Stimulated activated naive B cell treated with anti-CD40 and anti-IgM and Interleukin-4, amounts not matched to agents 10 μg/mL and 1 μg/mL and 100 μg/mL, for 72 hours (primary cell): ENCODE results near the gene SAA2.
A peak's percentile ranks its signal among the peaks of the same experiment; 100 is the strongest.

Experiments used
- ATAC-seq, 2 donors: fragments of 150-1000 bp; cut with Tn5 transposase; replicated peaks; 2 replicates each; pipeline ENCODE4 v1.10.0; 2021; ENCODE audit warnings: moderate library complexity in 1 of 2
- DNase-seq: peaks from one replicate; pipeline ENCODE4 v3.0.0; 2021
- H3K27ac Mint-ChIP-seq: one replicate; pipeline ENCODE4 v1.8.0; 2022; ENCODE audit warnings: mild to moderate bottlenecking, mixed read lengths
- H3K27me3 Mint-ChIP-seq, 2 donors: one replicate each; pipeline ENCODE4 v1.8.0; 2022; ENCODE audit warnings: mixed read lengths in 2 of 2
- H3K36me3 Mint-ChIP-seq, 2 donors: one replicate each; pipeline ENCODE4 v1.8.0; 2022; ENCODE audit warnings: mixed read lengths in 2 of 2, mild to moderate bottlenecking in 1 of 2
- H3K4me1 Mint-ChIP-seq, 2 donors: one replicate each; pipeline ENCODE4 v1.8.0; 2022; ENCODE audit warnings: mixed read lengths in 2 of 2, mild to moderate bottlenecking in 1 of 2
- H3K4me3 Mint-ChIP-seq, 2 donors: one replicate each; pipeline ENCODE4 v1.8.0; 2022; ENCODE audit warnings: mild to moderate bottlenecking in 2 of 2, mixed read lengths in 2 of 2, moderate library complexity in 1 of 2
- H3K9me3 Mint-ChIP-seq, 2 donors: one replicate each; pipeline ENCODE4 v1.8.0; 2022; ENCODE audit warnings: mixed read lengths in 2 of 2, mild to moderate bottlenecking in 1 of 2

Gene SAA2

DNA sequence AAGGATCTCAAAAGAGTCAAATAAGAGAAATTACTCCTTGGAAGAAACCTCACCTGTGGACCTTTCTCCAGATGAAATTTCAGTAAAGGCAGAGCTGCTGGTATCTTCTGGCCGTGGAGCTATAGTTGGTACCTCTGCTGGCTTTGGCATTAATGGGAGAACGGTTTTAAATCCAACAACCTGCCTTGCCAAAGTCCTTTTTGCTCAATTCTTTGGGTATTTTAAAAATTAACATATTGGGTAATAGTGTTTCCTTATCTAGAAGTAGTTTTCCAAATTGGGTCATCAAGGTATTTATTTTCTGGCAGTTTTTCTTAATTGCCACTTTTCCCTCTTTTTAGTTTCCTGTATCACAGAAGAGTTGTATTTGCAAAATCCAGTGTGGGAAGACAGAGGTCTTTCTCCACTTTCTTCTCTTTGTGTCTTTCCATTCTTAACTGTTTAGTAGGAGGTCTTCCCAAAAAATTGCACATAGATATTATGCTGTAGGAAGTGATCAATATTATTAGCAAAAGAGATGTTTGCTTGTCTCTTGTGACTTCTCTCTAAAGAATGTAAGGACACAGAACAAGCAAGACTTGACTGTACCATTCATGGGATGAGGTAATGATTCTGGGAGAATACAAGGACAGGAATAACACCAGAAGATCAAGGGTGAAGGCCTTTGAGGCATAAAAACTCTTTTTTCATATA, 11.7 kb downstream of the SAA2 start, which contains the start of gene SAA4:
SAA4 (minus strand) TSS at position 139 of the 693 bp plus-strand sequence. CDS start 876 bp downstream, outside the sequence.
- Mint-ChIP-seq H3K4me3 (no peak within 1 kb of the TSS), H3K27me3 (peaks cover 24 to 34% of the 10 kb centered on the region in 2 donors), H3K9me3 (peaks cover 0 to 2% of the 10 kb centered on the region in 2 donors), H3K36me3 (peaks cover 0 to 1% of the 10 kb centered on the region in 2 donors), H3K27ac (no peak within 1 kb of the TSS), H3K4me1 (no peaks in the 10 kb centered on the region)
- ATAC-seq (no peak), DNase-seq (no peak)

DNA sequence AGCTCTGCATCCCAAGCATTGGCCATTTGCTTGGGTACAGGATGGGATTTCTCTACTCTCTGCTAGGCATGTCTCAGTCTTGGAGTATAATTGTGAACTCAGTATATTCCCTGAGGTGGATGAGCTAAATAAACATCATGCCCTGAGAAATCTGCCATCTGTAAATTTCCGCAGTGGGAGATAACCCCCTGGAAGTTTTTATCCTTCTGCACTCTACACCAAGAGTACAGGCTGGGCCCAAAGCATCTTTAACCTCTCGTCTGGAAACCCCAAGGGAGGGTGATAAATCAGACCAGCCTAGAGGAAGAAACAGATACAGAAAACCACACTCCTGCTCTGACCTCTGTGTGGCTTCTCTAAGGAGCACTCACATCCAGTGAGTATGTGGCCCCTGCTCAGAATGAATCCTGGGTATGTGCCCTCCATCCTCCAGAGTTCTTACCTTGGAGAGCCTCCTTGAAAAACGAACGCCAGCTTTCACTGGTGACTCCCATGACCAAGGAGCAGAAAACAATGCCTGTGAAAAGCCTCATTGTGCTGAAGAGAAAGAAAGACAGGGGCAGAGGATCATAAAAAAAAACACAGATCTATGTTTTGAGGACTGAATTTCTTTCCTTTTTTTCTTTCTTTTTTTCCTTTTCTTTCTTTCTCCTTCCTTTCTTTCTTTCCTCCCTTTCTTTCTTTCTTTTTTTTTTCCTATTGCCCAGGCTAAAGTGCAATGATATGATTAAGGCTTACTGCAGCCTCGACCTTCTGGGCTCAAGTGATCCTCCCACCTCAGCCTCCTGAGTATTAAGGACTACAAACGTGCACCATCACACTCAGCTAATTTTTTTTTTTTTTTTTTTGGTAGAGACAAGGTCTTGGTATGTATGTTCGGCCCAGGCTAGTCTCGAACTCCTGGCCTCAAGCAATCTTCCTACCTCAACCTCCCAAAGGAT, 12.8 kb downstream of the SAA2 start:
- Mint-ChIP-seq H3K27me3 (peaks cover 21 to 31% of the 10 kb centered on the region in 2 donors), H3K27ac (no peak overlapping the region), H3K36me3 (no peaks in the 10 kb centered on the region), H3K4me3 (no peak overlapping the region), H3K4me1 (no peaks in the 10 kb centered on the region), H3K9me3 (peaks cover 0 to under 1% of the 10 kb centered on the region in 2 donors)
- ATAC-seq, result no peak
- DNase-seq, result no peak

- Mint-ChIP-seq H3K9me3 (peaks cover 0 to under 1% of the 10 kb centered on the region in 2 donors), H3K36me3 (no peaks in the 10 kb centered on the region), H3K27me3 (peaks cover 5 to 24% of the 10 kb centered on the region in 2 donors), H3K4me3 (no peak overlapping the region), H3K4me1 (peaks cover under 1 to 4% of the 10 kb centered on the region in 2 donors), H3K27ac (no peak overlapping the region)
- no peak for DNase-seq
- ATAC-seq, result no peak
Measured at GRCh38 chr11:18233912-18234311, 14.6 kb downstream of the SAA2 start.

GRCh38 chr11:18230859-18231258, 17.6 kb downstream of the SAA2 start:
- Mint-ChIP-seq H3K4me3 (no peak overlapping the region), H3K27ac (peak overlapping the region; percentile 14), H3K4me1 (peaks cover 11 to 14% of the 10 kb centered on the region in 2 donors), H3K27me3 (peaks cover 5 to 11% of the 10 kb centered on the region in 2 donors), H3K9me3 (peaks cover 4% of the 10 kb centered on the region in 2 donors), H3K36me3 (no peaks in the 10 kb centered on the region)
- DNase-seq (no peak), ATAC-seq (no peak)

DNA sequence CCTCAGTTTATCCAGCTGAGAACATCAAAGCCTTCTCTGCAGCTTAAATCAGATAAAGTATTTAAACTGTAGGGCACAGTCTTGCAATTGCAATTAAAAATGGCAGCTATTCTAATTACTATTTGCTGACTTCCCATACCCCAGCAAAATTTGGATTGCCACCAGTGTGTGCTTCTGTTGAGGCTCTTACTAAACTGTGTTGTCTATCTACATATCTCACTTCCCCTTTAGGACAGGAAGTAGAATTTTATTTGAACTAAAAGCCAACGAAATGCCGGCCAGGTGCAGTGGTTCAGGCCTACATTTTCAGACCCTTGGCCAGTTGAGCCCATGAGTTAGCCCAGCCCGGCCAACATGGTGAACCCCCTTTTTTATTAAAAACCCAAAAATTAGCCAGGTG, 19.0 kb downstream of the SAA2 start:
- H3K9me3 Mint-ChIP-seq, result peaks cover 4% of the 10 kb centered on the region in 2 donors
- no peak overlapping the region for H3K4me3 Mint-ChIP-seq
- peak; percentile 99 for ATAC-seq
- peak overlapping the region; percentile 25 for H3K27ac Mint-ChIP-seq
- H3K36me3 Mint-ChIP-seq, result no peaks in the 10 kb centered on the region
- H3K27me3 Mint-ChIP-seq, result peaks cover 5 to 7% of the 10 kb centered on the region in 2 donors
- H3K4me1 Mint-ChIP-seq, result peaks cover 11 to 18% of the 10 kb centered on the region in 2 donors
- no peak for DNase-seq

DNA sequence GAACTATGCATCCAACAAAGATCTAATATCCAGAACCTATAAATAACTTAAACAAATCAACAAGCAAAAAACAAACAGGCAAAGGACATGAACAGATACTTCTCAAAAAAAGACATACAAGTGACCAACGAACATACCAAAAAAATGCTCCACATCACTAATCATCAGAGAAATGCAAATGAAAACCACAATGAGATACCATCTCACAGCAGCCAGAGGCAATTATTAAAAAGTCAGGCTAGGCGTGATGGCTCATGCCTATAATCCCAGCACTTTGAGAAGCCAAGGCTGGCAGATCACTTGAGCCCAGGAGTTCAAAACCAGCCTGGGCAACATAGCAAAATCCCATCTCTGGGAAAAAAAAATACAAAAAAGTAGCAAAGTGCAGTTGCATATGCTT, 22.6 kb downstream of the SAA2 start:
- peaks cover 15 to 24% of the 10 kb centered on the region in 2 donors for H3K4me1 Mint-ChIP-seq
- DNase-seq, result no peak
- no peak overlapping the region for H3K27ac Mint-ChIP-seq
- no peak for ATAC-seq
- H3K9me3 Mint-ChIP-seq, result peaks cover 4% of the 10 kb centered on the region in 2 donors
- H3K4me3 Mint-ChIP-seq, result no peak overlapping the region
- H3K36me3 Mint-ChIP-seq, result no peaks in the 10 kb centered on the region
- H3K27me3 Mint-ChIP-seq, result no peaks in the 10 kb centered on the region

- DNase-seq, result no peak
- no peak for ATAC-seq
- peaks cover 4 to 10% of the 10 kb centered on the region in 2 donors for H3K9me3 Mint-ChIP-seq
- H3K4me3 Mint-ChIP-seq, result no peak overlapping the region
- H3K4me1 Mint-ChIP-seq, result peaks cover 13 to 19% of the 10 kb centered on the region in 2 donors
- peaks cover 3 to 5% of the 10 kb centered on the region in 2 donors for H3K27me3 Mint-ChIP-seq
- no peak overlapping the region for H3K27ac Mint-ChIP-seq
- H3K36me3 Mint-ChIP-seq, result peaks cover 0 to 4% of the 10 kb centered on the region in 2 donors
Measured at GRCh38 chr11:18223591-18224387, 24.7 kb downstream of the SAA2 start.

- Mint-ChIP-seq H3K4me3 (no peak overlapping the region), H3K27ac (no peak overlapping the region), H3K36me3 (peaks cover 0 to 4% of the 10 kb centered on the region in 2 donors), H3K9me3 (peaks cover 0 to 7% of the 10 kb centered on the region in 2 donors), H3K4me1 (peaks cover 6 to 12% of the 10 kb centered on the region in 2 donors), H3K27me3 (peaks cover 4 to 5% of the 10 kb centered on the region in 2 donors)
- ATAC-seq (no peak), DNase-seq (no peak)
Measured at GRCh38 chr11:18222814-18223421, 25.6 kb downstream of the SAA2 start.

DNA sequence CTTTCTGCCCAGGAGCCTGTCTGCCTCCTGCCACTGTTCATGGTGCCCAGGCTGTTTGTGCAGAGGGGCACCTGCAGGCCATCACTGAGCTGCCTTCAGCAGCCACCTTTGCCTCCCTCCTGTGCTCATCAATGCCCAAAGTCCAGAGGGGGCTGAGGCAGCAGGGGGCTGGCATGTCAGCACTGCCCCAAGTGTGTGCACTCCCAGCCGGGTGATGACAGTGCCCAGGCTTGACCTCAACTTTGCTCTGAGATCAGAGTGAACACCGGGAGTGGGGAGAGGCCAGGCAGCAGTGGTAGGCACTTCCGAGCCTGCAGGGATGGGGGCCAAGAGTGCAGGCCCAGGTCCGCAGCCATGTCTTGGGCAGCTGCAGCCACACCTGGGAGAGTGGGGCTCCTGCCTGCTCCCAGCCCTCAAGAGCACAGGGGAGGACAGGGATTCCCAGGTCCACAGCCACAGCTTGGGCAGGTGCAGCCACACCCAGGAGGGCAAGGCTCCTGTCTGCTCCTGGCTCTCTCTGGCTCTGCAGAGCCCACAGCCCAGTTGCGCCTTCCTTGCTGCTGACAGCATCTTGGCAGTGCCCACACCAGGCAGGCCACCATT, 27.1 kb downstream of the SAA2 start:
- ATAC-seq (no peak), DNase-seq (no peak)
- H3K4me3 Mint-ChIP-seq, result no peak overlapping the region
- peaks cover 0 to 8% of the 10 kb centered on the region in 2 donors for H3K9me3 Mint-ChIP-seq
- H3K36me3 Mint-ChIP-seq, result peaks cover 0 to 4% of the 10 kb centered on the region in 2 donors
- H3K4me1 Mint-ChIP-seq, result peaks cover 5 to 12% of the 10 kb centered on the region in 2 donors
- H3K27ac Mint-ChIP-seq, result no peak overlapping the region
- peaks cover 5 to 9% of the 10 kb centered on the region in 2 donors for H3K27me3 Mint-ChIP-seq

GRCh38 chr11:18209058-18209457, 39.4 kb downstream of the SAA2 start:
- DNase-seq (no peak), ATAC-seq (no peak)
- Mint-ChIP-seq H3K4me3 (no peak overlapping the region), H3K9me3 (no peaks in the 10 kb centered on the region), H3K4me1 (no peaks in the 10 kb centered on the region), H3K27me3 (peaks cover 31 to 57% of the 10 kb centered on the region in 2 donors), H3K27ac (no peak overlapping the region), H3K36me3 (no peaks in the 10 kb centered on the region)

DNA sequence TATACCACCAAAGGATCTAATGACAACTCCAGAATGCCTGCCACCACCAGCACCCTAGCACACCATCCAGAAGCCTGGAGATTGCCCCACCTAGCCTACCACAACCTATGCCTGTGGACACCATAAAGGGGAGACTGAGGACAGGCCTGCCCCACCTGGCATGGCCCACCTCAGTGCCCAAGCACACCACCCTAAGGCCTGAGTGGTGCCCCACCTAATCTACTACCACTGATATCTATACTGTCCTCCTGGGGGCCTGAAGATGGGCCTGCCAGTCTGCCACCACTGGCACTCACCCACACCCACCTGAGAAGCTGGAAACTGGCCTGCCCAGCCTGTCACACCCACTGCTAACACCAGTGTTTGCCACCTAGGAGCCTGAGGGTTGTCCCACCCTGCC, 43.7 kb downstream of the SAA2 start:
- peaks cover 0 to 2% of the 10 kb centered on the region in 2 donors for H3K9me3 Mint-ChIP-seq
- H3K4me3 Mint-ChIP-seq, result no peak overlapping the region
- peaks cover 0 to 3% of the 10 kb centered on the region in 2 donors for H3K36me3 Mint-ChIP-seq
- H3K27me3 Mint-ChIP-seq, result peaks cover 42 to 68% of the 10 kb centered on the region in 2 donors
- H3K27ac Mint-ChIP-seq, result no peak overlapping the region
- ATAC-seq (no peak), DNase-seq (no peak)
- no peaks in the 10 kb centered on the region for H3K4me1 Mint-ChIP-seq

DNA sequence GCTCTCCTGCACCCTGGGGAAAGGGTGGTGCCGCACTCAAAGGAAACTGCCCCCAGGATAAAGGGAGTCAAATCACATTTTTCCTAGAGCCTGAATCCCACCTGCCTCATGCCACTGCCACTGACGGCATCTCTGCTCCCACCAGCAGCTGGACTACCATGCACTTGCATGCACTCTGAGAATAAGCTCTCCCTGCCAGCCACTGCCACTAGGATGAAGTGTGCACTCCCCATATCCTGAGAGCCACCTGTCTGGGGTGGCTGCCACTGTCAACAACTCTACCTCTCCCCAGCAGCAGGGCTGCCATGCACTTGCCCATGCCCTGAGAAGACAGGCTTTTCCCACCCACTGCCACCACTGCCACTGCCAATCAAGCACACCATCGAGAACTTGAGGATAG, 44.2 kb downstream of the SAA2 start:
- Mint-ChIP-seq H3K4me1 (no peaks in the 10 kb centered on the region), H3K27me3 (peaks cover 39 to 66% of the 10 kb centered on the region in 2 donors), H3K9me3 (peaks cover 0 to 4% of the 10 kb centered on the region in 2 donors), H3K27ac (no peak overlapping the region), H3K4me3 (no peak overlapping the region), H3K36me3 (peaks cover 0 to 3% of the 10 kb centered on the region in 2 donors)
- ATAC-seq (no peak), DNase-seq (no peak)

- peak in 1 of 2 donors; percentile 58 for ATAC-seq
- Mint-ChIP-seq H3K4me1 (no peaks in the 10 kb centered on the region), H3K4me3 (no peak overlapping the region)
Measured at GRCh38 chr11:18203723-18204122, 44.7 kb downstream of the SAA2 start.

More at GRCh38 chr11:18203723-18204122, 44.7 kb downstream of the SAA2 start:
- no peak overlapping the region for H3K27ac Mint-ChIP-seq
- peaks cover 0 to 3% of the 10 kb centered on the region in 2 donors for H3K36me3 Mint-ChIP-seq
- H3K27me3 Mint-ChIP-seq, result peaks cover 39 to 65% of the 10 kb centered on the region in 2 donors
- H3K9me3 Mint-ChIP-seq, result peaks cover 0 to 4% of the 10 kb centered on the region in 2 donors
- DNase-seq, result no peak
